Epithelial cell of prostate (primary cell): ENCODE data around the gene ITCH.
"Not testable (repeated sequence)": the region's sequence is repeated elsewhere in the genome, so short reads cannot be mapped to it uniquely, and the experiment has no call there.

Experiments
- DNase-seq: peaks from one replicate; pipeline ENCODE4 v3.0.0-alpha.2; 2011; ENCODE audit warnings: low read depth, low spot score
- H3K27ac ChIP-seq: fragments of 450-650 bp; 2 replicates; pipeline ENCODE4 v1.5.1; 2017; ENCODE audit warnings: mild to moderate bottlenecking

ITCH gene

DNA sequence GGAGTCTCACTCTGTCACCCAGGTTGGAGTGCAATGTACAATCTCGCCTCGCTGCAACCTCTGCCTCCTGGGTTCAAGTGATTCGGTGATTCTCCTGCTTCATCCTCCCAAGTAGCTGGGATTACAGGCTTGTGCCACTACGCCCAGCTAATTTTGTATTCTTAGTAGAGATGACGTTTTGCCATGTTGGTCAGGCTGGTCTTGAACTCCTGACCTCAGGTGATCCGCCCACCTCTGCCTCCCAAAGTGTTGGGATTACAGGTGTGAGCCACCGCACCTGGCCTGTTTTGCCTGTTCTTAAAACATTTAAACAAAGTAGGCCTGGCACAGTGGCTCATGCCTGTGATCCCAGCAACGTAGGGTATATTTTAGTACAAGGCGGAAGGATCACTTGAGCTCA is 21.9 kb upstream of the ITCH start:
- not testable (repeated sequence) for DNase-seq, H3K27ac ChIP-seq

DNA sequence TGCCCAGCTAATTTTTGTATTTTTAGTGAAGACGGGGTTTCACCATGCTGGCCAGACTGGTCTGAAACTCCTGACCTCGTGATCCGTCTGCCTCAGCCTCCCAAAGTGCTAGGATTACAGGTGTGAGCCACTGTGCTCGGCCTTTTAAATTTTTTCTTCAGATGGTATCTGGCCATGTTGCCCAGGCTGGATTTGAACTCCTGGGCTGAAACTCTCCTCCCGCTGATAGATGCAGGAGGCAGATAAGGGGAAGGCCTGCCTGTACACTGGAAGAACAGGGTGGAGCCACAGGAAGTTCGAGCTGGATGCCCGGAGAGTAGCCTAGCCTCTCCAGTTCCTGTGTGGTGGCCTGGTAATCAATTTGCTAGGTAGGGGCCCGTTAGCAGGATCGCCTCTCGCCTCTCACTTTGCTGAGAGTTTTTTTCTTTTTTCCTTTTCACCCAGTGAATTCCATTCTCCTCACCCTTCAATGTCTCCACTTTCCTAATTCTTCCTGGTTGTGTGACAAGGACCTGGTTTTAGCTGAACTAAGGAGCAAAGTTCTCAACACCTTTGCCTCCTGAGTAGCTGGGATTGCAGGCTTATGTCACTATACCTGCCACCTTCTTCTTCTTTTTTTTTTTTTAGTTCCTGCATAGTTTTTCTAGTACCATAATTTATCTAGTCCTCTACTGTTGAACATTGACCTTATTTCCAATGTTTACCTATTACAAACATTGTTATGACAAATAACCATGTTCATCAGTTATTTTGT is 19.4 kb upstream of the ITCH start:
- no peak overlapping the region for H3K27ac ChIP-seq
- no peak for DNase-seq

DNA sequence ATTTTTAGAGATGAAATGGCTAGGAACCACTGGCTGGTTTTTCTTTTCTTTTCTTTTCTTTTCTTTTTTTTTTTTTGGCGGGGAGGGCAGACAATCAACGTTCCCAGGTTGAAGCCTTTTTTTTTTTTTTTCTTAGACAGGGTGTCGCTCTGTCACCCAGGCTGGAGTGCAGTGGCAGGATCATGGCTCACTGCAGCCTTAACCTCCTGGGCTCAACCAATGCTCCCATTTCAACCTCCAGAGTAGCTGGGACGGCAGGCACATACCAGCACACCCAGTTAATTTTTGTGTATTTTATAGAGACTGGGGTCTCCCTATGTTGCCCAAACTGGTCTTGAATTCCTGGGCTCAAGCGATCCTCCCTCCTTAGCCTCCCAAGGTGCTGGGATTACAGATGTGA is 18.8 kb upstream of the ITCH start:
- no peak overlapping the region for H3K27ac ChIP-seq
- no peak for DNase-seq

DNA sequence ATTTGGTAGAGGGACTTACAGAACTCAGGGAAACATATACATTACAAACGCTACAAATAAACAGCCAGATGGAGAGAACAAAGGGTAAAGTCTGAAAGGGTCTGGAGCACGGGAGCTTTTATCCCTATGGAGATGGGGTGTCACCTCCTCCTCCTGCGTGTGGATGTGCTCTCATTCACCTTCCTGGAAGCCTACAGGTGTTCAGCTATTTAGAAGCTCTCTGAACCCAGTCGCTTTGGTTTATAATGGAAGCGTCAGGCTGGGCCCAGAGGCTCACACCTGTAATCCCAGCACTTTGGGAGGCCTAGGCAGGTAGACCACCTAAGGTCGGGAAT is 17.7 kb upstream of the ITCH start:
- DNase-seq: no peak
- H3K27ac ChIP-seq: no peak overlapping the region

DNA sequence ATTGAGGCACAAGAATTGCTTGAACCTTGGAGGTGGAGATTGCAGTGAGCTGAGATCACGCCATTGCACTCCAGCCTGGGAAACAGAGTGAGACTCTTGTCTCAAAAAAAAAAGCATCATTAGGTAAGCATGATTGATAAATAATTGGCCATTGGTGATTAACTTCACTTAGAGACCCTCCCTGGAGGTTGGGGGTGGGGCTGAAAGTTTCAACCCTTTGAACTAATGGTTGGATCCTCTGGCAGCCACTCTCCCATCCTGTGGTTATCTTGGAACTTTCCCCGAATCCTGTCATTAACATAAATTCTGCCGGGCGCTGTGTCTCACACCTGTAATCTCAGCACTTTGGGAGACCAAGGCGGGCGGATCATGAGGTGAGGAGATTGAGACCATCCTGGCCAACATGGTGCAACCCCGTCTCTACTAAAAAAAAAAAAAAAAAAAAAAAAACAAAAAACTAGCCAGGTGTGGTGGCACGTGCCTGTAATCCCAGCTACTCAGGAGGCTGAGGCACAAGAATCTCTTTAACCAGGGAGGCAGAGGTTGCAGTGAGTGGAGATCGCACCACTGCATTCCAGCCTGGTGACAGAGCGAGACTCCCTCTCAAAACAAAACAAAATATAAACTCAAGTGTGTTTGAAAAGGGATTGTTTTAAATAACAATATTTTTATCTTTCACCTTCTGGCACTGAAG is 17.1 kb upstream of the ITCH start:
- not testable (repeated sequence) for H3K27ac ChIP-seq, DNase-seq

DNA sequence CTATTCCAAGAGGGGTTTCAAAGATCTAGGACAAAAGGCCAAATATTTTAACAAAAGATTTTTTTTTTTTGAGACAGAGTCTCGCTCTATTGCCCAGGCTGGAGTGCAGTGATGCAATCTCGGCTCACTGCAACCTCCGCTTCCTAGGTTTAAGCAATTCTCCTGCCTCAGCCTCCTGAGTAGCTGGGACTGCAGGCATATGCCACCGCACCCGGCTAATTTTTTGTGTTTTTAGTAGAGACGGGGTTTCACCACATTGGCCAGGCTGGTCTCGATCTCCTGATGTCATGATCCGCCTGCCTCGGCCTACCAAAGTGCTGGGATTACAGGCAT is 16.6 kb upstream of the ITCH start:
- H3K27ac ChIP-seq, DNase-seq: not testable (repeated sequence)

DNA sequence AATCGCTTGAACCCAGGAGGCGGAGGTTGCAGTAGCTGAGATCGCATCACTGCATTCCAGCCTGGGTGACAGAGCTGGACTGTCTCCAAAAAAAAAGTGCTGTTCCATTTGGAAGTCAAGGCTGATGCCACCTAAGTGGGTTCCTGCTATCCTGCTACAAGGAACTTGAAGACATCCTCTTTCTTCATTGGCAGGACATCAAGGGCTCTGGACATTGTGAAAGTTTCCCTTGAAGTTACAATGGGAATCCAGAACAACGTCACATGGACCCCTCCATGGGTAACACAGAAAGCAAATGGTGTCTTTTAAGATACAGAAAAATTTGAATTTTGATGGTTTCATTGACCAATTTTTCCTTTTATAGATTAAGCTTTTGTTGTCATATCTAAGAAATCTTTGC is 15.5 kb upstream of the ITCH start:
- H3K27ac ChIP-seq: no peak overlapping the region
- no peak for DNase-seq

DNA sequence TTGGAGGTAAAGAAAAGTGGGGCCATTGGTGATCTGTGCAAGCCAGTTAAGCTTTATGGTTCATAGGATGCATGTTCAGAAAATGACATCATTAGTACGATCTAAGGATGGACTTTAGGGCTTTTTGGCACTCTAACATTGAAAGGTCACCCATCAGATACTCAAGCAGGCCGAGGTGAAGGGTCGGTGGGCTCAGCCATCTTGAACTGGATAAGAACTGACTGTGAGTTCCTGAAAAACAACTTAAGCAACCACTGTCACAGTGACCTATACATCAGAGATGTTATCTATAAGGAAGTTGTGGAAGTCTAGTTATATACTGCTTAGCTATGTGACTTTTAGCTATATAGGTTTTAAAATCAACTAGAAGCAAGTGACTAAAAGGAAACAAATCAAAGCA is 13.0 kb upstream of the ITCH start:
- H3K27ac ChIP-seq: no peak overlapping the region
- DNase-seq: no peak

DNA sequence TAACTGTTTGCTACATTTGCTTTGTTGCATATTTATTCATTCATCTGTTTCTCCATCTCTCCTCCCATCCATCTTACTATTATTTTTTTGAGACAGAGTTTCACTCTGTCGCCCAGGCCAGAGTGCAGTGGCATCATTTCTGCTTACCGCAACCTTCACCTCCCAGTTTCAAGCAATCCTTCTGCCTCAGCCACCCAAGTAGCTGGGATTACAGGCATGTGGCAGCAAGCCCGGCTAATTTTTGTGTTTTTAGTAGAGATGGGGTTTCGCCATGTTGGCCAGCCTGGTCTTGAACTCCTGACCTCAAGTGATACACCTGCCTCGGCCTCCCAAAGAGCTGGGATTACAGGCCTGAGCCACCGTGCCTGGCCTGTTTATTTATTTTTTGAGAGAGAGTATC is 9.6 kb upstream of the ITCH start:
- not testable (repeated sequence) for DNase-seq

DNA sequence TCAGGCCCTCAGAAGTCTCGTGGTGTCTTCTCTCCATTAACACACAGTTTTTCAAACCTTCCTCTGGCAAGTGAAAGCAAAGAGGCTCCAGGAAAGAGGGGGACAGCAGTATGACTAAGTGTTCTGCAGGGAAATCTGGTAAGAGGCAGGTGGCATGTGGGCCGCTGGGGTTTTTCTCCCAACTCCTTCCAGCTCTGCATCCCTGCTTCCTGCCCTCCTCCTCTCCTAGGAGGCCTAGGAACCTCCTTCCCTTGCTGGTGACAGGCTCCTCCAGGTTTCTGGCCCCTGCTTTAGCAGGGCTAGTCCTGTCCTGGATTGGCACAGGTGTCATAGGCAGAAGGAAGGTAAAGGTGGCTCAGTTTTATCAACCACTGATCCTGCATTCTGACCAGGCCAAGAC is 7.6 kb upstream of the ITCH start:
- H3K27ac ChIP-seq: no peak overlapping the region
- DNase-seq: no peak

More for the DNA sequence above, 9.6 kb upstream of the ITCH start:
- not testable (repeated sequence) for H3K27ac ChIP-seq

DNA sequence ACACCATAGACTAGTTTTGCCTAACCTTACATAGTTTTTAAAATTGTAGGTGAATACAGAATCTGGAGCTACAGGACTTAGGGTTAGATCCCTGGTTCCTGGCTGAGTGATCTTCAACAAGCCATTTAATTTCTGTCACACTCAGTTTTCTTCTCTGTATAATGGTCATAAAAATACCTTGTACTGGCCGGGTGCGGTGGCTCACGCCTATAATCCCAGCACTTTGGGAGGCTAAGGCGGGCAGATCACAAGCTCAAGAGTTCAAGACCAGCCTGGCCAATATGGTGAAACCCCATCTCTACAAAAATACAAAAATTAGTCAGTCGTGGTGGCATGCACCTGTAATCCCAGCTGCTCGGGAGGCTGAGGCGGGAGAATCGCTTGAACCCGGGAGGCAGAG is 3.3 kb upstream of the ITCH start:
- DNase-seq, H3K27ac ChIP-seq: not testable (repeated sequence)

DNA sequence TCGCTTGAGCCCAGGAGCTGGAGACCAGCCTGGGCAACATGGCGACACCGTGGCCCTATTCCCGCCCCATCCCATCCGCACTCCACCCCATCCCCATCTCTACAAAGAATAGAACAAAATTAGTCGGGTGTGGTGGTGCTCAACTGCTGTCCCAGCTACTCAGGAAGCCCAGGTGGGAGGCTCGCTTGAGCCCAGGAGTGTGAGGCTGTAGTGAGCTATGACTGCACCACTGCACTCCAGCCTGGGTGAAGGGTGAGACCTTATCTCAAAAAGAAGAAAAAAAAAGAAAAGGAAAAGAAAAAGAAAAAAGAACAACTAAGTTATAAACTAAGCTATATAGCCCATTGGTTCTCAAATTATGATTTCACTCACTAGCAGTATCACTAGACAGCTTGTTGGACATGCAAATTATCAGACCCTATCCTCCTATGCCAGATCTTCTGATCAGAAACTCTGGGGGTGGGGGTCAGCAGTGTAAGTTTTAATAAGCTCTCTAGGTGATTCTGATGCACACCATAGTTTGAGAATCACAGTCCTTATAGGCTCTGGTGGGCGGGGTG is 491 bp upstream of the ITCH start:
- H3K27ac ChIP-seq: peak overlapping the region; percentile 77
- DNase-seq: no peak

DNA sequence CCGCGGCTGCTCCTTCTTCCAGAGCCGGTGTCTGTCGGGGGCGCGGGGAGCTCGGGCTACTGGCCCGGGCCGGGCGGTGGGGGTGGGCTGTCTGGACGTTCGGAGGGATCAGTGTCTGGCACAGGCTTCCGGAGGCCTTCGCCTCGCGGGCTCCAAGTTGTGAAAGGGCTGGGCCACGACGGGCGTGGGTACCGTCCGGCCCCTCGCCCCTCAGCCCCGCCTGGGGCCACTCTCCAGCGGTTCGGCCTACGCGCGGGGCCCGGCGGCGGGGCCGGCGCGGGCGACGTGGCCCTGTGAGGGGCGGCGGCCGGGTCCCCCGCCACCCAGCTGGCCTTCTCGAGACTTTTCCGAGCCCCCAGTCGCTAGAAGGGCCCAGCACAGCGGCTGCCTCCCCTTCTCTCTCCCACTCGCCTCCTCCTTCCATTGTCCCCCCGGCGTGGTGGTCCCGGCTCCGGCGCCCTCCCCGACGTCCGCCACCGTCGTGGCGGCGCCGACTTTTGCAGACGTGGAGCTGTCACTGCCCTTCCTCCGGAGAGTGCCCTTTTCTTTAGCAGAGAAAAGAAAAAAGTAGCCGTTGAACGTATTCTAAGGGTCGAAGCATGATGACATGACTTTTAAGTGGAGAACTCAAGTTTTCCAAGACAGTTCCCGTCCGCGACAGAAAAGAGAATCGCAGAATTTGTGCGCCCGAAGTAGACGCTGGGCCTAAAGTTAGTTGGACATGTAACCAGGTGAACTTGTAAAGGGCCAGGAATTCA is 571 bp downstream of the ITCH start:
- H3K27ac ChIP-seq: peak overlapping the region; percentile 77
- DNase-seq: no peak

DNA sequence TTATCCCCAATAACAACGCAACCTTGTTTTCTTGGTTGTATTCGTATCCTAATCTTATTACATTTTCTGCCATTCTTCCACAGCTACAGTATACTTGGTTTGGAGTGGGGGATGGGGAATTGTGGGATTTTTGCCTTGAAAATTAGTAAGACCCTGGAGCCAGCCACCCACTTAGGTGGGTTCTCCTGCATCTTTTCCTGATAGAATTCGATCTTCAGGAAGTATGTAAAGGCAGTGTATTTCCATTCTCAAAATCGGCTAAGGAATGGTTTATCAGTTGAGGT is 1.1 kb downstream of the ITCH start:
- no peak for DNase-seq
- H3K27ac ChIP-seq: peak overlapping the region; percentile 77

DNA sequence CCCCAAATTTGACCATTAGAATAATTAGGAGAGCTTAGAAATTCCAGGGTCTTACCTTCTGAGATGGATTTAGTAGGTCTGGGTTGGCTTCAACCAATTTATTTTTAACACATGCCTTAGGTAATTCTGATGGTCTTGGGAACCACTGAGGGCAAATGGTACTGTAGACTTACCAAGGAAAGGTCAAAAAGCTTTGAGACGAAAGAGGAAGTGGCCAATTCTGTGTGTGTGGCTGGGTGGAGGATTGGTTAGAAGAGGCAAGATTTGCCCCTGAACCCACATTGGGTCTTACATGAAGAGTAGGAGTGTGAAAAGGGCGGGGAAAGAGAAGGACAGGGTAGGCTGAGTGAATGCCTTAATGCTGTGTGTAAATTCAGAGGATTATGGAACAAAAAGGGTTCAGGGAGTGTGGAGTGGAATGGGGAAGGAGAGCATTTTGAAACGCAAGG is 2.7 kb downstream of the ITCH start:
- no peak for DNase-seq
- peak overlapping the region; percentile 77 for H3K27ac ChIP-seq

DNA sequence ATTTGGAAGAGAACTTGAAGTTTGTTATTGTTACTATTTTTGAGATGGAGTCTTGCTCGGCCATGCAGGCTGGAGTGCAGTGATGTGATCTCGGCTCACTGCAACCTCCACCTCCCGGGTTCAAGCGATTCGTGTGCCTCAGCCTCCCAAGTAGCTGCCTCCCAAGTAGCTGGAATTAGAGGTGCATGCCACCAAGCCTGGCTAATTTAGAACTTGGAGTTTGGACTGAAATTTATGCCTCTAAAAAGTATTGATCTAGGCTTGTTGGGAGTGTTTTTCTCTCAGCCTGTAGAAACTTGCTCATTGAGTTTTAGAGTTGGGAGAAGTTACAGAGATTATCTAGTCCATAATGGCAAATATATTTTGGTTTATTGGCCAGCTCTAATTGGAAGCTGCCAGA is 4.1 kb downstream of the ITCH start:
- DNase-seq: no peak

DNA sequence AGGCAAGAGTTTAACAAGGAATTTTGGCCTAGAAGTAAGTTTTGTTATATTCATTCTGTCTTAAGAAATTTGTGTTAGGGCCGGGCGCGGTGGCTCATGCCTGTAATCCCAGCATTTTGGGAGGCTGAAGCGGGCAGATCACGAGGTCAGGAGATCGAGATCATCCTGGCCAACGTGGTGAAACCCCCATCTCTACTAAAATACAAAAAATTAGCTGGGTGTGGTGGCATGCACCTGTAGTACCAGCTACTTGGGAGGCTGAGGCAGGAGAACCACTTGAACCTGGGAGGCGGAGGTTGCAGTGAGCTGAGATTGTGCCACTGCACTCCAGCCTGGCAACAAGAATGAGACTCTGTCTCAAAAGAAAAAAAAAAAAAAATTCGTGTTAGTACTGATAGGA is 4.8 kb downstream of the ITCH start:
- DNase-seq: not testable (repeated sequence)

More for the DNA sequence above, 4.1 kb downstream of the ITCH start:
- peak overlapping the region; percentile 77 for H3K27ac ChIP-seq

DNA sequence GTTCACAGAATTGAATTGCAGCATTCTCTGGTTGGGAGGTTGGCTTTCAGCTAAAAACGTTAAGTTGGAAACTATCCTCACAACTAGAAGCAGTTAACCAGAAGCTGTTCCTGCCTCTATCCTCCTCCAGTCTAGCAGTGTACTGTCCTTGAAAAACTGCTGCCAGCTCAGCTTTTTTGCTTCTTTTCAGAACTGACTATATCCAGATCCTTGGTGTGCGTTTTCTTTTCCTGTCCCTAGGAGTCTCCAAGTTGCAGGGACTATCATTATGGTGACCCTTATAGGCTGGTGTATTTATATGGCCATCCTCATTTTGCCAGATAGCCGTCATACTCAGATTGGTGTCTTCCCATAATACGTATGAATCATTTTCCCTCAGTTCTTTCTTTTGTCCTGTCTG is 5.5 kb downstream of the ITCH start:
- peak overlapping the region; percentile 77 for H3K27ac ChIP-seq
- no peak for DNase-seq

More for the DNA sequence above, 4.8 kb downstream of the ITCH start:
- peak overlapping the region; percentile 77 for H3K27ac ChIP-seq

DNA sequence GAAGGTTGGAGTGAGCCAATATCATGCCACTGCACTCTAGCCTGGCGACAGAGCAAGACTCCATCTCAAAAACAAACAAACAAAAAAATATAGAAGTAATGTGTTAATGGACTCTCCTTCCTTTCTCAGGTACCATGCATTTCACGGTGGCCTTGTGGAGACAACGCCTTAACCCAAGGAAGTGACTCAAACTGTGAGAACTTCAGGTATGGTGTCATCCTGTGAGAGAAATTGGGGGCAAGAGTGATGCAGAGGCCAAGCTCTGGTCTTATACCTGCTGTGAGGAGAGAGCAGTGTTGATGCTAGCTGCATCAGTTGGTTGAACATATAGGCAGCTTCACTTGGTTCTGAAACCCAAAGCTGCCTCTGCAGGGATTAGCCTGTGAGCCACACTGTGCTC is 6.2 kb downstream of the ITCH start:
- H3K27ac ChIP-seq: peak overlapping the region; percentile 77
- no peak for DNase-seq

DNA sequence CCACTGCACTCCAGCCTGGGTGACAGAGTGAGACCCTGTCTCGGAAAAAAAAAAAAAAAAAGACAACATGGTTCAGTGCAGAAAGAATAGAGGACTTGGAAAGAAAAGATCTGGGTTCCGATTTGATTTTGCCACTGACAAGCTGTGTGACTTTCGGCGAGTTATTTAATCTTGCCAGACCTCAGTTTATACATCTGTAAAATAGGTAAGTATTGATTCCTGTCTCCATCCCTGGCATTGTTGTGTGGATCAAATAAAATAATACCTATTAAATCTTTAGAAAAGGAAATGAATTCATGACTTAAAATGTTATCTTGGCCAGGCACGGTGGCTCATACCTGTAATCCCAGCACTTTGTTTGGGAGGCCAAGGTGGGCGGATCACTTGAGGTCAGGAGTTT is 7.0 kb downstream of the ITCH start:
- peak overlapping the region; percentile 77 for H3K27ac ChIP-seq
- no peak for DNase-seq

DNA sequence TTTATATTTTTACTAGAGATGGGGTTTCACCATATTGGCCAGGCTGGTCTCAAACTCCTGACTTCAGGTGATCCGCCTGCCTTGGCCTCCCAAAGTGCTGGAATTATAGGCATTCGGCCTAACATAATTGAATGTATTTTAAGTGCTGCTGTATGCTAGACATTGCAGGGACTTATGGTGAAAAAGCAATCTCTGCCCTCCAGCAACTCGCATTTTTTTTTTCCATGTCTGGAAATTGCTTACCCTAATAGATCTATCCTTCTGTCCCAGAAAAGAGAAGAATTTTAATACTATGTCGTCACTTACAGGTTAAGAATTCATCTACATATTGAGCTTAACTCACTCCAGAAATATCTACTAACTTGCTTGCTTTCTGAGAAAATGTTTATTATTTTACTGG is 10.4 kb downstream of the ITCH start:
- no peak overlapping the region for H3K27ac ChIP-seq
- no peak for DNase-seq
